ENCODE measurements around the gene RAB8B. TPM values are rescaled to one million over a fixed set of nuclear protein-coding genes. Genes with fewer than 3 reads are reported as not detected.

Gene RAB8B
- polyA plus RNA-seq, 1 donor from 2014 or later, result 87.1 TPM

- TF ChIP-seq REST (IDR thresholded peaks at IDR 0.05; ENCODE audit: borderline replicate concordance) (no peak), MXI1 (conservative IDR thresholded peaks at IDR 0.05; ENCODE audit: poor library complexity, severe bottlenecking) (no peak), RAD21 (conservative IDR thresholded peaks at IDR 0.05) (no peak)
These were observed 31.4 kb upstream of the RAB8B start (continued) for GRCh38 chr15:63157891-63158431.

GRCh38 chr15:63160638-63161037, 28.8 kb upstream of the RAB8B start:
- no peak for TF ChIP-seq SMC3 (conservative IDR thresholded peaks at IDR 0.05; ENCODE audit: poor library complexity)
- TF ChIP-seq MXI1 (conservative IDR thresholded peaks at IDR 0.05; ENCODE audit: poor library complexity, severe bottlenecking), result no peak
- TF ChIP-seq POLR2AphosphoS5 (IDR thresholded peaks at IDR 0.05), result no peak
- no peak for TF ChIP-seq REST (IDR thresholded peaks at IDR 0.05; ENCODE audit: borderline replicate concordance)
- TF ChIP-seq, protein P1, sequence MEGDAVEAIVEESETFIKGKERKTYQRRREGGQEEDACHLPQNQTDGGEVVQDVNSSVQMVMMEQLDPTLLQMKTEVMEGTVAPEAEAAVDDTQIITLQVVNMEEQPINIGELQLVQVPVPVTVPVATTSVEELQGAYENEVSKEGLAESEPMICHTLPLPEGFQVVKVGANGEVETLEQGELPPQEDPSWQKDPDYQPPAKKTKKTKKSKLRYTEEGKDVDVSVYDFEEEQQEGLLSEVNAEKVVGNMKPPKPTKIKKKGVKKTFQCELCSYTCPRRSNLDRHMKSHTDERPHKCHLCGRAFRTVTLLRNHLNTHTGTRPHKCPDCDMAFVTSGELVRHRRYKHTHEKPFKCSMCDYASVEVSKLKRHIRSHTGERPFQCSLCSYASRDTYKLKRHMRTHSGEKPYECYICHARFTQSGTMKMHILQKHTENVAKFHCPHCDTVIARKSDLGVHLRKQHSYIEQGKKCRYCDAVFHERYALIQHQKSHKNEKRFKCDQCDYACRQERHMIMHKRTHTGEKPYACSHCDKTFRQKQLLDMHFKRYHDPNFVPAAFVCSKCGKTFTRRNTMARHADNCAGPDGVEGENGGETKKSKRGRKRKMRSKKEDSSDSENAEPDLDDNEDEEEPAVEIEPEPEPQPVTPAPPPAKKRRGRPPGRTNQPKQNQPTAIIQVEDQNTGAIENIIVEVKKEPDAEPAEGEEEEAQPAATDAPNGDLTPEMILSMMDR (IDR thresholded peaks at IDR 0.05; ENCODE audit: poor library complexity, severe bottlenecking), result no peak
- TF ChIP-seq EZH2 (IDR thresholded peaks at IDR 0.05; ENCODE audit: borderline replicate concordance, insufficient read depth, low read length, poor library complexity, severe bottlenecking), result no peak
- no peaks in the 10 kb centered on the region for H4K20me1 ChIP-seq (ENCODE audit: insufficient read depth)
- no peaks in the 10 kb centered on the region for H3K9me3 ChIP-seq (ENCODE audit: low read length)
- no peak overlapping the region for H3K9ac ChIP-seq (ENCODE audit: low read length)
- no peaks in the 10 kb centered on the region for H3K27me3 ChIP-seq (ENCODE audit: insufficient read depth, low read depth, low read length)
- peaks cover 4% of the 10 kb centered on the region for H3F3A ChIP-seq (ENCODE audit: insufficient read depth, low read length, poor library complexity, severe bottlenecking)
- H3K4me3 ChIP-seq (ENCODE audit: low read length), result no peak overlapping the region
- H3K79me2 ChIP-seq (replicated peaks; ENCODE audit: insufficient read depth, low read length), result peaks cover 13% of the 10 kb centered on the region
- H2AFZ ChIP-seq (ENCODE audit: low read depth, low read length), result no peak overlapping the region
- H3K9me2 ChIP-seq (ENCODE audit: insufficient read depth, low read length), result no peaks in the 10 kb centered on the region
- no peaks in the 10 kb centered on the region for H3K36me3 ChIP-seq (ENCODE audit: insufficient read depth, low read length)
- no peak overlapping the region for H3K27ac ChIP-seq (ENCODE audit: low read length)
- no peak overlapping the region for H3K4me2 ChIP-seq (ENCODE audit: low read length)

Data from neural cell (in vitro differentiated cells).